Measurements from ENCODE around the gene GRK2.

GRK2 gene

DNA sequence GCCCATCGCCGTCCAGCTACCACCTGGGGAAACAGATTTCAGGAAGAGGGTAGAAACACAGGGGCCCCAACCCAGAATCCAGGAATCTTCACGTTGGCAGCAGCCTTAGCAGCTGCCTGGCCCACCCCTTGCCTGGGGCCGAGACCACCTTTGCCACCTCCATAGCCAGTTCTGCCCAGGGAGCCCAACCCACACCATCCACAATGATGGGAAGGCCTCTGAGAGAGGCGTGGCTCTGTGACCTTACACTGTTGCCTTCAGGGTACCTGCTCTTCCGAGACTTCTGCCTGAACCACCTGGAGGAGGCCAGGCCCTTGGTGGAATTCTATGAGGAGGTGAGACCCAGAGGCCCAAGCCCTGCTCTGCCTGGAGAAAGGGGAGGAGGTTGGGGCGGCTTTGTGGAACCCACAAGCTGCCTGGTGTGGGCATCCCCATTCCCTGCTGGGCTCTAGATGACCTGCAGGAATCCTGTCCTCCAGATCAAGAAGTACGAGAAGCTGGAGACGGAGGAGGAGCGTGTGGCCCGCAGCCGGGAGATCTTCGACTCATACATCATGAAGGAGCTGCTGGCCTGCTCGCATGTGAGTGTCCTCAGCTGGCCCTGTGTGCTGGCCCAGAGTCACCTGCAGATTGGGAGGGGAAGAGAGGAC lies 12.8 kb downstream of the GRK2 start:
- Histone ChIP-seq H3K4me3 (ENCODE audit: low read depth, low read length) (no peak overlapping the region), H3K36me3 (ENCODE audit: insufficient read depth, low read length) (peaks cover 12% of the 10 kb centered on the region; the same call in 1 of the 2 replicates), H3K4me1 (ENCODE audit: control insufficient read depth, insufficient read depth, low read length, unreplicated experiment) (peaks cover 16% of the 10 kb centered on the region), H3K79me2 (ENCODE audit: control insufficient read depth, insufficient read depth, low read length, unreplicated experiment) (peaks cover 28% of the 10 kb centered on the region), H3K27ac (ENCODE audit: low read depth, low read length) (no peak overlapping the region), H3K27me3 (ENCODE audit: insufficient read depth, low read length) (no peaks in the 10 kb centered on the region), H2AFZ (ENCODE audit: low read length, unreplicated experiment) (no peak overlapping the region)

DNA sequence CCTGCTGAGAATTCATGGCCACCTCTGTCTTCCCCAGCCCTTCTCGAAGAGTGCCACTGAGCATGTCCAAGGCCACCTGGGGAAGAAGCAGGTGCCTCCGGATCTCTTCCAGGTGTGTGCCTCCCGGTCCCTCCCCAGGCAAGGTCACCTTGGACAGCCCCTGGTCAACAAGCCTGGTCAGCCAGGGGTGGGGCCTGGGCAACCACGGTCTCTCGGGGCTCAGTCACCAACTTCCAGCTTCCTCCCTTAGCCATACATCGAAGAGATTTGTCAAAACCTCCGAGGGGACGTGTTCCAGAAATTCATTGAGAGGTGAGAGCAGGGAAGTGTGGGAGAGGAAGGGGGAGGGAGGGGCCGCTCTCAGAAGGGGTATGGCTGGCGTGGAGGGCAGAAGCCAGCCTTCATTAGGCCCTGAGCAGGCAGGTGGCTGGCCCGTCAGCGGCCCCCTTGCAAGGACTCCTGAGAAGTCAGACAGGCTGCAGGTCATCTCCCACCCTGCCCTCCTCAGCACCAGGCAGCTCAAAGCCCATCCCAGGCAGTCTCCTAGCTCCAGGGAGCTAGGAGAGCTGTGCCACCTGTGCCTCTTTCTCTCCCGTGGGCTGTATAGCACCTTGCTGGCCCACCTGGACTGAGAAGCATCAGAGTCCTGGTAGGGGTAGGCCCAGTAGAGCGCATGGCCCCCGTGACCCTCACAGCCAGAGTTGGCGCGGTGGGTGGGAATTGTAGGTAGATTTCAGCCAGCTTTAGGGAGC lies 13.5 kb downstream of the GRK2 start:
- no peak overlapping the region for H3K27ac ChIP-seq (ENCODE audit: low read depth, low read length)
- H3K79me2 ChIP-seq (ENCODE audit: control insufficient read depth, insufficient read depth, low read length, unreplicated experiment): peaks cover 21% of the 10 kb centered on the region
- H3K27me3 ChIP-seq (ENCODE audit: insufficient read depth, low read length): no peaks in the 10 kb centered on the region
- H3K36me3 ChIP-seq (ENCODE audit: insufficient read depth, low read length): peaks cover 12% of the 10 kb centered on the region; the same call in 1 of the 2 replicates
- no peak overlapping the region for H3K4me3 ChIP-seq (ENCODE audit: low read depth, low read length)
- H2AFZ ChIP-seq (ENCODE audit: low read length, unreplicated experiment): no peak overlapping the region
- H3K4me1 ChIP-seq (ENCODE audit: control insufficient read depth, insufficient read depth, low read length, unreplicated experiment): peaks cover 16% of the 10 kb centered on the region

DNA sequence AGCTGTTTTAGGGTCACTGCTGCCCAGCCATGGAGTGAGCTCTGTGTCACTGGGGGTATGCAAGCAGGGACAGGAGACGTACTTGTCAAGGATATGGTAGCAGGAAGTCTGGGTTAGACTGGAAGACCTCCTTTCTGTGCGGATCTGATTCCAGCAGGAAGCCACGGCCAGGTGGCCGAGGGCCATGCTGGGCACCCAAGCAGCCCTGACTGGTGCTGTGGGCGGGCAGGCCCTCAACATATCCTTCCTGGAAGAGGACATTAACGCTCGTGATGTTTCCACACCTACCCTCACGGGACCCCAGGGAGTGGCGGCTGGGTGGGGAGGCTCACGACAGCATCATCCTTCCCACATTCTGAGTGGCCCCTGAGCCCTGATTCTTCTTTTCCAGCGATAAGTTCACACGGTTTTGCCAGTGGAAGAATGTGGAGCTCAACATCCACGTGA lies 14.1 kb downstream of the GRK2 start:
- Histone ChIP-seq H3K79me2 (ENCODE audit: control insufficient read depth, insufficient read depth, low read length, unreplicated experiment) (peaks cover 18% of the 10 kb centered on the region), H3K27ac (ENCODE audit: low read depth, low read length) (no peak overlapping the region)

DNA sequence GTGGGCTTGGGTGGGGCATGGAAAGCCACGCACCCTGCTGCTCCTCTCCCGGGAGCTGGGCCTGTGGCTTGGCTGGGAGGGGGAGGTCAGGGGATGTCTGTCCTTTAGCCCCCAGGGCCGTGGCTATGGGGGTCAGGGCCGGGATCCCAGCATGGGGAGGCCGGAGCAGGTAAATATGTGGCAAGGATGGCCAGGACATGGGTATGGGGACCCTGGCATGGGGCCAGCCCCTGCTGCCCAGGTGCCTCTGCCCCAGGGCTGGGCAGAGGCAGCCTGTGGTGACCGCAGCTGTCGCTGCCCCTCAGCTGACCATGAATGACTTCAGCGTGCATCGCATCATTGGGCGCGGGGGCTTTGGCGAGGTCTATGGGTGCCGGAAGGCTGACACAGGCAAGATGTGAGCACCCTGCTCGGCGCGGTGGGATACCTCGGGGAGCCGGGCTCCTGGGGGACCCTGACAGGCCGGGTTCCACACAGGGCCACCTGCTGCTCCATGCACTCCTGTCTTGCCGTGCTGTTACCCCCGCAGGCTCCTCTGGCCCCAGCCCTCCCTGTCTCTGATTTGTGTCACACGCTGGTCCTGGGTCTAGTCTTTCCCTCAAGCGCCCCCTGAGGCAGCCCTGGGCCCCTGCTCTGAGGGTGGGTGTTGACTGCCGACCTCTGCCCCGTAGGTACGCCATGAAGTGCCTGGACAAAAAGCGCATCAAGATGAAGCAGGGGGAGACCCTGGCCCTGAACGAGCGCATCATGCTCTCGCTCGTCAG lies 14.7 kb downstream of the GRK2 start:
- Histone ChIP-seq H3K4me3 (ENCODE audit: low read depth, low read length) (no peak overlapping the region), H3K27ac (ENCODE audit: low read depth, low read length) (no peak overlapping the region), H3K27me3 (ENCODE audit: insufficient read depth, low read length) (no peaks in the 10 kb centered on the region), H3K79me2 (ENCODE audit: control insufficient read depth, insufficient read depth, low read length, unreplicated experiment) (peaks cover 13% of the 10 kb centered on the region), H3K36me3 (ENCODE audit: insufficient read depth, low read length) (peaks cover 12% of the 10 kb centered on the region; the same call in 1 of the 2 replicates), H2AFZ (ENCODE audit: low read length, unreplicated experiment) (no peak overlapping the region), H3K4me1 (ENCODE audit: control insufficient read depth, insufficient read depth, low read length, unreplicated experiment) (peaks cover 16% of the 10 kb centered on the region)

More for the DNA sequence above, 14.1 kb downstream of the GRK2 start:
- Histone ChIP-seq H2AFZ (ENCODE audit: low read length, unreplicated experiment) (no peak overlapping the region), H3K36me3 (ENCODE audit: insufficient read depth, low read length) (peaks cover 12% of the 10 kb centered on the region; the same call in 1 of the 2 replicates), H3K27me3 (ENCODE audit: insufficient read depth, low read length) (no peaks in the 10 kb centered on the region), H3K4me1 (ENCODE audit: control insufficient read depth, insufficient read depth, low read length, unreplicated experiment) (peaks cover 16% of the 10 kb centered on the region), H3K4me3 (ENCODE audit: low read depth, low read length) (no peak overlapping the region)

DNA sequence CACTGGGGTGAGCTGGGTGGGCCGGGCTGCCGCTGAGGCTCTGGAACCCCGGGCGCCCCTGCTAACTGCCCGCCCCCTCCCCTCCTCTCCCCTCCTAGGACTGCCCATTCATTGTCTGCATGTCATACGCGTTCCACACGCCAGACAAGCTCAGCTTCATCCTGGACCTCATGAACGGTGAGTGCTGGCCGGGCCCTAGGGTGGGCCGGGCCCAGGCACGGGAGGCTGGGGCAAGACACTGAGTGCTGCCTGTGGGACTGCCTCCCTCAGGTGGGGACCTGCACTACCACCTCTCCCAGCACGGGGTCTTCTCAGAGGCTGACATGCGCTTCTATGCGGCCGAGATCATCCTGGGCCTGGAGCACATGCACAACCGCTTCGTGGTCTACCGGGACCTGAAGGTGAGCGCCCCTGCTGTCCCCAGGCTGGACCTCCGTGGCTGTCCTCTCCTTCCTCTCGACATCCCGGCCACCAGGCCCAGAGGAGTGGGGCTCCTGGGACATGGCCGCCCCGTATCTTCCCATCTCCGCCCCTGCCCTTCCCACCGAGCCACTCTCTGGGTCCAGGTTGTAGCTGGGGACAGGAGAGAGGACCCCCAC lies 15.4 kb downstream of the GRK2 start:
- H3K4me1 ChIP-seq (ENCODE audit: control insufficient read depth, insufficient read depth, low read length, unreplicated experiment): peaks cover 13% of the 10 kb centered on the region
- peaks cover 12% of the 10 kb centered on the region; the same call in 1 of the 2 replicates for H3K36me3 ChIP-seq (ENCODE audit: insufficient read depth, low read length)
- no peaks in the 10 kb centered on the region for H3K27me3 ChIP-seq (ENCODE audit: insufficient read depth, low read length)
- no peak overlapping the region for H3K4me3 ChIP-seq (ENCODE audit: low read depth, low read length)
- H3K79me2 ChIP-seq (ENCODE audit: control insufficient read depth, insufficient read depth, low read length, unreplicated experiment): peaks cover 6% of the 10 kb centered on the region
- no peak overlapping the region for H3K27ac ChIP-seq (ENCODE audit: low read depth, low read length)
- H2AFZ ChIP-seq (ENCODE audit: low read length, unreplicated experiment): no peak overlapping the region

DNA sequence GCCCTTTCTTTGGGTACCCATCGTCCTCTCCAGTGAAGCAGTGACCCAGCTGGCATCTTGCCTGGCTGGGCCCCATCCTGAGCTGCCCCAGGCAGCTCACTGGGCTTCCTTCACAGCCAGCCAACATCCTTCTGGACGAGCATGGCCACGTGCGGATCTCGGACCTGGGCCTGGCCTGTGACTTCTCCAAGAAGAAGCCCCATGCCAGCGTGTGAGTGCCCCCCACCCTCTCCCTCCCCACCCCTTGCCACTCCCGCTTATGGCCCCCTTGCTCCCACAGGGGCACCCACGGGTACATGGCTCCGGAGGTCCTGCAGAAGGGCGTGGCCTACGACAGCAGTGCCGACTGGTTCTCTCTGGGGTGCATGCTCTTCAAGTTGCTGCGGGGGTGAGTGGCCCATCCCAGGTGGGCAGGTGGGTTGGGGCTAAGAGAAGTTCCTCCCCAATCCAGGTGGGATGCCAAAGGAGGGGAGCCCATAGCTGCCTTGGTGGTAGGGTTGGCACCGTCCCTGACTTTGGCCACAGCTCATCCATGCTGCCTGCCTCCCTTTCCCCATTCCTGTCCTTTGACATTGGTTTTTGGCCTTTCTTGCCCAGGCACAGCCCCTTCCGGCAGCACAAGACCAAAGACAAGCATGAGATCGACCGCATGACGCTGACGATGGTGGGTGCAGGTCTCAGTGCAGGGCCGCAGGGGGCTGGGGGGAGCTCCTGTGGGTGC lies 16.0 kb downstream of the GRK2 start:
- no peaks in the 10 kb centered on the region for H3K79me2 ChIP-seq (ENCODE audit: control insufficient read depth, insufficient read depth, low read length, unreplicated experiment)
- no peak overlapping the region for H2AFZ ChIP-seq (ENCODE audit: low read length, unreplicated experiment)

DNA sequence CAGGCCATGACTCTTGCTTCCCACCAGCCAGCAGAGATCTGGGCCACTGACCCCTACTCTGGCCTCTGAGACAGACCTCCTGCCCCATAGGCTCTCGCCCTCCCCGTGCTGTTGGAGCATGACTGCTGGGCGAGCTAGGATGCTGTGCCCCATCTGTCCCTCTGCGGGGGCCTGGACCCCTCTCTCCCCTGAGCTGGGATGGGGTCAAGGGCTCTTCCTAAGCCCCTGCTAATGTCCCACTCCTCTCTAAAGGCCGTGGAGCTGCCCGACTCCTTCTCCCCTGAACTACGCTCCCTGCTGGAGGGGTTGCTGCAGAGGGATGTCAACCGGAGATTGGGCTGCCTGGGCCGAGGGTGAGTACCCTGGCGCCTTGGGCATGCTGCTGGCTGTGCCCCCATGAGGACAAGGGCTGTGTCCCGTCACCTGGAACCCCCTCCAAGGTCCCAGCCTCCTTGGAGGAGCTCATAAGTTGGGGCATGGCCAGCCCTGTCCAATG lies 16.7 kb downstream of the GRK2 start:
- peaks cover 12% of the 10 kb centered on the region; the same call in 1 of the 2 replicates for H3K36me3 ChIP-seq (ENCODE audit: insufficient read depth, low read length)

More for the DNA sequence above, 16.0 kb downstream of the GRK2 start:
- H3K36me3 ChIP-seq (ENCODE audit: insufficient read depth, low read length): peaks cover 12% of the 10 kb centered on the region; the same call in 1 of the 2 replicates
- H3K27ac ChIP-seq (ENCODE audit: low read depth, low read length): no peak overlapping the region
- H3K4me1 ChIP-seq (ENCODE audit: control insufficient read depth, insufficient read depth, low read length, unreplicated experiment): peaks cover 11% of the 10 kb centered on the region
- no peaks in the 10 kb centered on the region for H3K27me3 ChIP-seq (ENCODE audit: insufficient read depth, low read length)
- H3K4me3 ChIP-seq (ENCODE audit: low read depth, low read length): no peak overlapping the region

DNA sequence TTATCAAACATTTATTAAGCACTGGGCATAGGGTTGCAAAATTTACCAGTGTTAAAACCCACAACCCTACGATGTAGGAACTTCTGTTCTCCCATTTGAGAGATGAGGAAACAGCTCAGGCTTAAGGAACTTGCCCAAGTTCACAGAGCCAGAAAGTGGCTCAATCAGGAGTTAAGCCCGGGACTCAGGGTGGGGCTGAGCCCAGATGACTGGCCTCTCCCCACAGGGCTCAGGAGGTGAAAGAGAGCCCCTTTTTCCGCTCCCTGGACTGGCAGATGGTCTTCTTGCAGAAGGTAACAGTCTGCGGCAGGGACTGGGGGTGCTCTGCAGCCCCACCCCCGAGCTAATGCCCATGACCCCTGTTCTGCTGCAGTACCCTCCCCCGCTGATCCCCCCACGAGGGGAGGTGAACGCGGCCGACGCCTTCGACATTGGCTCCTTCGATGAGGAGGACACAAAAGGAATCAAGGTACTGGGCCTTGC lies 17.2 kb downstream of the GRK2 start:
- no peak overlapping the region for H3K4me3 ChIP-seq (ENCODE audit: low read depth, low read length)
- peaks cover 12% of the 10 kb centered on the region; the same call in 1 of the 2 replicates for H3K36me3 ChIP-seq (ENCODE audit: insufficient read depth, low read length)
- no peak overlapping the region for H3K27ac ChIP-seq (ENCODE audit: low read depth, low read length)
- no peak overlapping the region for H2AFZ ChIP-seq (ENCODE audit: low read length, unreplicated experiment)
- H3K79me2 ChIP-seq (ENCODE audit: control insufficient read depth, insufficient read depth, low read length, unreplicated experiment): no peaks in the 10 kb centered on the region
- H3K4me1 ChIP-seq (ENCODE audit: control insufficient read depth, insufficient read depth, low read length, unreplicated experiment): peaks cover 14% of the 10 kb centered on the region
- no peaks in the 10 kb centered on the region for H3K27me3 ChIP-seq (ENCODE audit: insufficient read depth, low read length)

More for the DNA sequence above, 16.7 kb downstream of the GRK2 start:
- Histone ChIP-seq H3K27ac (ENCODE audit: low read depth, low read length) (no peak overlapping the region), H2AFZ (ENCODE audit: low read length, unreplicated experiment) (no peak overlapping the region), H3K4me3 (ENCODE audit: low read depth, low read length) (no peak overlapping the region), H3K4me1 (ENCODE audit: control insufficient read depth, insufficient read depth, low read length, unreplicated experiment) (peaks cover 11% of the 10 kb centered on the region), H3K79me2 (ENCODE audit: control insufficient read depth, insufficient read depth, low read length, unreplicated experiment) (no peaks in the 10 kb centered on the region), H3K27me3 (ENCODE audit: insufficient read depth, low read length) (no peaks in the 10 kb centered on the region)

DNA sequence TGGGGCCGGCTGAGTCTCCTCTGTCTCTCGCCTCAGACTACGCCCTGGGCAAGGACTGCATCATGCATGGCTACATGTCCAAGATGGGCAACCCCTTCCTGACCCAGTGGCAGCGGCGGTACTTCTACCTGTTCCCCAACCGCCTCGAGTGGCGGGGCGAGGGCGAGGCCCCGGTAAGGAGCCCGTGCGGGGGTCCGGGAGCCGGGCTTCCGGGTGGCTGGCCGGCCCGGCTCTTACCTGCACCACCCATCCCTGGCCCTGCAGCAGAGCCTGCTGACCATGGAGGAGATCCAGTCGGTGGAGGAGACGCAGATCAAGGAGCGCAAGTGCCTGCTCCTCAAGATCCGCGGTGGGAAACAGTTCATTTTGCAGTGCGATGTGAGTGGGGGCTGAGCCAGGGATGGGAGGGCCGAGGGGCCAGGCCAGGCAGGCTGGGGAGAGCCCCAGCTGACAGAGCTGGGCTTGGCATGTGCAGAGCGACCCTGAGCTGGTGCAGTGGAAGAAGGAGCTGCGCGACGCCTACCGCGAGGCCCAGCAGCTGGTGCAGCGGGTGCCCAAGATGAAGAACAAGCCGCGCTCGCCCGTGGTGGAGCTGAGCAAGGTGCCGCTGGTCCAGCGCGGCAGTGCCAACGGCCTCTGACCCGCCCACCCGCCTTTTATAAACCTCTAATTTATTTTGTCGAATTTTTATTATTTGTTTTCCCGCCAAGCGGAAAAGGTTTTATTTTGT lies 18.7 kb downstream of the GRK2 start:
- Histone ChIP-seq H3K27me3 (ENCODE audit: insufficient read depth, low read length) (no peaks in the 10 kb centered on the region), H3K4me1 (ENCODE audit: control insufficient read depth, insufficient read depth, low read length, unreplicated experiment) (peaks cover 15% of the 10 kb centered on the region), H3K79me2 (ENCODE audit: control insufficient read depth, insufficient read depth, low read length, unreplicated experiment) (peaks cover 5% of the 10 kb centered on the region), H3K36me3 (ENCODE audit: insufficient read depth, low read length) (peaks cover 4% of the 10 kb centered on the region; the same call in 1 of the 2 replicates), H3K27ac (ENCODE audit: low read depth, low read length) (no peak overlapping the region), H2AFZ (ENCODE audit: low read length, unreplicated experiment) (no peak overlapping the region), H3K4me3 (ENCODE audit: low read depth, low read length) (no peak overlapping the region)
